Activated CD4-positive, alpha-beta T cell treated with anti-CD3 and anti-CD28 coated beads, Interleukin-2, amount 50 U/mL, for 48 hours (primary cell): ENCODE measurements around the gene NFAM1.

Experiments
- DNase-seq, 2 experiments: peaks; one replicate each; pipeline ENCODE4 v3.0.0-alpha.2; 2020

NFAM1 gene

GRCh38 chr22:42439821-42440674 lies 7.8 kb upstream of the NFAM1 start:
- DNase-seq = peak; percentile 12 to 19

- DNase-seq = peak in 1 of 2 experiments; percentile 12
Observed at GRCh38 chr22:42439021-42439567, 6.9 kb upstream of the NFAM1 start.

DNA sequence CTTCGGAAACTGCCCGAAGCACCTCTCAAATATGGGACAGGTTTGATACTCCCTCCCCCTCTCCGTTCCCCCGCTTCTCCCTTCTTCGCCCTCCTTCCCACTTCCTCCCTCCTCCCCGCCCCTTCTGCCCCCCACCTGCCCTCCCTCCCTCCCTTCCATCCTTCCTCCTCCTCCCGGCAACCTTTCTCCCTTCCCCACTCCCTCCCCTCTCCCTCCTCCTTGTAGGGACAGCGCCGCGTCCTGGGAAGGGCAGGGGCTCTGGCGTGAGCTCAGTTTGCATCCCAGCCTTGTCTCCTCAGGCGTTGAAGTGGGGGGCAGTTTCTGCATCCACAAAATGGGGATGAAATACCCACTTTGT lies 6.1 kb upstream of the NFAM1 start:
- no peak for DNase-seq

GRCh38 chr22:42437488-42438292 lies 5.5 kb upstream of the NFAM1 start:
- peak; percentile 84 to 88 for DNase-seq

- DNase-seq = no peak
Observed at GRCh38 chr22:42436404-42436803, 4.2 kb upstream of the NFAM1 start.

DNA sequence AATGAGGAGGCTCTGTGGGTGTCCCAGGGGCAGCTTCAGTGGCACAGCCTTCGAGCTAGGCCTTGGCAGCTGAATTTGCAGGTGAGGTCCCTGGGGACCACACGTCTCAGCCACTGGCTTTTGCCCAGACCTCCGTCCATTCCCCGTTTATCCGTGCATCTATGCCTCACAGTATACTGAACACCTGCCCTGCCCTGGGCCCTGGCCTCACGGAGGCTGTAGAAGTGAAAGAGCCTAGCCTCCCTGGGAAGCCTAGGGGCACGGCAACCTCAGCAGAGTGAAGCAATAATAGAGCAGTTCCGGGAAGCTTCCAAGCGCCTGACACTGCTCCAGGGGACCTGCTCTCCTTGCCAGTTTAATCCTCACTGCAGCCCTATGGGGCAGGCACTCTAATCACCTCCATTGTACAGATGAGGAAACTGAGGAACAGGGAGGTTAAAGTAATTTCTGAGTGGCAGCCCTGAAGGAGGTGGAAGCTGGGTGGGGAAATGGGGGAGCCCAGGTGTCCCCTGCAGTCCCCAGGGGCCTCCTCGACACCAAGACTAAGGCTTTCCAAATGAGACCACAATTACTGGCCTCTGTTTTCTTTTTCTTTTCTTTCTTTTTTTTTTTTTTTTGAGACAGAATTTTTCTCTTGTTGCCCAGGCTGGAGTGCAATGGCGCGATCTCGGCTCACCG lies 2.7 kb upstream of the NFAM1 start:
- DNase-seq = no peak

DNA sequence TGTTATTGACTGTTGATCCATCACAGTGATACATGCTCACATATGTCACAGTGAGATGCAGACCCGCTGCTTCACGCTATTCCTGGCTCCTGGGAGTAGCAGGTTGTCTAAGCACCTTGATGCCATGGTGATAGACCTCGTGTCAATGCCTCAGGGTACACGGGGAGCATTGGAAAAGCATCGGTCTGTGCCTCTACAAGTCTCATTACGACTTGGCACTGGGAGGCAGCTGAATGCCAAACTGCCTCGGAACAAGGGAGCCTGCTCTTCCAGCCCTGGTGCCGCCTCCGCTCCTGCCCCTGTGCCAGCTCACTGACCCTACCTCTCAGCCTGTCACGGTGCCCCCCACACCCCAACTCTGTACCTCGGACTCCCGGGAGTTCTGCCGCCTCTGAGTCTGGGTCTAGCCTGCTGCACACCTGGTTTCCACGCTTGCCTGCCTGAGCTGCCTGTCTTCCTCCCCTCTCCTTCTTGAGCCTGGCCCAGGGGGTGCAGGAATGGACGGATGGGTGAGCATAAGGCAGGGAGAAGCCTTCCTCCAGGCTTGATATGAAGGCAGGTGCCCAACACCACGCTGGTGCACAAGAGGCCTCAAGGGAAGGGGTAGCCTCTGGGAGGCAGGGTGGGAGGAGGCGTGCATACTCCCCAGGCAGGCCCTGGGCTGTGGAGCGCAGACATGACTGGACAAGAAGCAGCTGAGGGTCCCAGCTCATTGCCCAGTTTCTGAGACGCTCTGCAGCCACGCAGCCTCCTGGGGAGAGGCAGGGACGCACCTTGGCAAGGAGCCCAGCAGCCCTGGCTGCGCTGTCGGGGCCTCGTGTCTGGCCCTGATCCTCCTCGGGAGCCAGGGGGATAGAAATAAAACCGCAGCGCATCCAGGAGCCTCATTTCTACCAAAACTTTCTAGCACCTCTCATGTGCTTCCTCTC lies 1.8 kb upstream of the NFAM1 start:
- no peak for DNase-seq

DNA sequence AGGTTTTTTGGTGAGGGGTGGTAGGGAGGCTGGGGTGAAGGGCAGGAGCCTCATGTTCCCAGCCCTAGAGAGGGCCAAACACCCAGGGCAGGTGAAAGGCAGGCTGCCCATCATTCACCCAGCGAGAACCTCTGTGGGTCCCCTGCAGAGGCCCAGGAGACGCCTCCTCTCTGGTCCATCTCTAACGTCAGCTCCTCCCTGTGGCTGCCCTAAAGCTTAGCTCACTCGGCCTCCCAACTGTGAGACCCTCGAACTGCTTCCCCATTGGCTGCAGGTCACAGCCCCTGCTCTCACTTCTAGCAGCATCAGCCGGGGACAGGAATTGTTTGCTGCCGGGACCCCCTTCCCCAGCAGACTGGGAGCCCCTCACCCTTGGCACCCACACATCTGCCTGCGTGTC lies 615 bp upstream of the NFAM1 start:
- no peak for DNase-seq

DNA sequence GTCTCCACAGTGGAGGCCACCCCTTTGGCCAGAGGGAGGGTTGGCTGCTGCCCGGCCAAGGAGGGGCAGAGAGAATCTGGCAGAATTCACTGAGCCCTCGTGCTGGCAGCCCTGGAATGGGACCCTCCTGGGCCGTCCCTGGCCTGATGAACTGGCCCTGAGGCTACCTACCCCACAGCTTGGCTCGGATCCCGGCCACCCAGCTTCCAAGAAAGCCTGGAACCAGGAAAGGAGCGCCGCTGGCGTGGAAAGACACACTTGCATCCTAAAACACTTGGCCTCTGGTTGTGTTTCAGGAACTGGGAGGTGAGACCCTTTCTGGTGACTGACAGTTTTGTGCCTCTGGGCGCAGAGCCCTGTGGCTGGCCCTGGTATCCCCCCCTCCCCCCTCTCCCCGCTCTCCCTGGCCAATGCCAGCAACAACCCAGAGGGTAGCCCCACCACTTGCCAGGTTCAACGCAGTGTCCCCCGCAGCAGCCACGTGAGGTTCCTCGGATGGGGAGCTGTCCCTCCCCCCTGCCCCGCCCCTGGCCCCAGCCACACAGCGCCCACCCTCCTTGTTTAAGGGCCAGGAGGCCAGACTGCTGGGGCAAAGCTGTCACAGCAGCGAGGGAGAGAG lies 693 bp downstream of the NFAM1 start:
- DNase-seq = no peak

DNA sequence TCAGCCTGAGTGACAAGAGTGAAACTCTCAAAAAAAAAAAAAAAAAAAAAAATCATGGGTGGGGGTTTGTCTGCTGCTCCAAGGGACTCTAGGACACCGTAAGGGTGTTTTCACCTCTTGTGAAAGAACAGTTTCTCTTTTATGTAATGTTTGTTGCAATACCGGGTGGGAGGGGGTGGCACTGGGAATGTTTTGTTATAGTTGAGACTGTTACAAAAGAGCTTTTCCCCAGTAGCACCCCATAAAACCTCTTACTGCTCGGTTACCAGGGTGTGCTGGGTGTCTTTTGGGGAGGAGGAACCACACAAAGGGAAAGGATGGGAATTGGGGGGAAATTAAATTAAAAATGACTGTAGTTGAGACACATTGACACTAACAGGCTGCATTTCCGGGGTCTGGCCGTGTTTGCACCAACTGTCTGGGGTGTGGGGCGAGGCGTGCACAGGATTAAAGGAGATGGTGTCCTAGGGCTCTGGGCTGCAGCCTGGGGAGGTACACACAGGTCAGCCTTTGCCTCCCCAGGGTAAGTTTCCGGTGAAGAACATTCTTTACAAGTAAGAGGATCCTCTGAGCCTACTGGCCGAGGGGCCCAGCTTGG lies 1.6 kb downstream of the NFAM1 start:
- no peak for DNase-seq

DNA sequence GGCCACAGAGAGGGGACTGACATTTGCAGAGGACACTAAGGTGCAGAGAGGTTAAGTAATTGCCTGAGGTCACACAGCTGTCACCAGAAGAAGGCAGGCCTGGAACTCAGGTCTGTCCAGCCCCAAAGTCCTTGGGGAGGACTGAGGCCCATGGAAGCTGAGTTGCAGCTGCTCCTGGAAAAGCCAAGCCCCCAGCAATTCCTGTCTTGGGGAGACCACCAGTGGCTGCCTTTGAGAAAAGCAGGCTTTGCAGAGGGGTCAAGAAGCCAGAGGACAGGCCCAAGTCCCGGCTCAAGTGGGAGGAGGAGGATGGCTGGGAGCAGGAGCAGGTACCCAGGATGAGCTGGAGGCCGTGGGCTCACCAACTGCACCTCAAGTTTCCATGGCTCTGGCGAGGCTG lies 3.4 kb downstream of the NFAM1 start:
- no peak for DNase-seq

DNA sequence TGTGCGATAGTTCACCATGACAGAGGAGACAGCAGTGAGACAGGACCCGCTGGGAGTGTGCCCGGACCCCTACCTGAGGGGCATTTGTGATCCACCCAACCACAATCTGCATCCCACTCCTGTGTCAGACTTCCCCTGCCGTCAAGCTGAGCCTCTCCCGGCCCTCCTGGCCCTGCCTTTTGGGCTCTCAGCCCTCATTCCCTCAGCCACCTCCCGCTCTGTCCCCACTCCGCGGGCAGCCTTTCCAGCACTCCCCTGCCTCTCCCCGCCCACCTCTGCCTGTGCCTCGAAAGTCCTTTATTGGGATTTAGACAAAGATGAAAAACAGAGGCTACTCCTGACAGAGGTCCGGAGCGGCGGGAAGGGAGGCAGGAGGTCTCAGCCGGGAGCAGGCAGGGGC lies 4.2 kb downstream of the NFAM1 start:
- DNase-seq = no peak

- DNase-seq = no peak
Observed at GRCh38 chr22:42427167-42427566, 5.0 kb downstream of the NFAM1 start.

GRCh38 chr22:42425989-42426355 lies 6.2 kb downstream of the NFAM1 start:
- DNase-seq = no peak

DNA sequence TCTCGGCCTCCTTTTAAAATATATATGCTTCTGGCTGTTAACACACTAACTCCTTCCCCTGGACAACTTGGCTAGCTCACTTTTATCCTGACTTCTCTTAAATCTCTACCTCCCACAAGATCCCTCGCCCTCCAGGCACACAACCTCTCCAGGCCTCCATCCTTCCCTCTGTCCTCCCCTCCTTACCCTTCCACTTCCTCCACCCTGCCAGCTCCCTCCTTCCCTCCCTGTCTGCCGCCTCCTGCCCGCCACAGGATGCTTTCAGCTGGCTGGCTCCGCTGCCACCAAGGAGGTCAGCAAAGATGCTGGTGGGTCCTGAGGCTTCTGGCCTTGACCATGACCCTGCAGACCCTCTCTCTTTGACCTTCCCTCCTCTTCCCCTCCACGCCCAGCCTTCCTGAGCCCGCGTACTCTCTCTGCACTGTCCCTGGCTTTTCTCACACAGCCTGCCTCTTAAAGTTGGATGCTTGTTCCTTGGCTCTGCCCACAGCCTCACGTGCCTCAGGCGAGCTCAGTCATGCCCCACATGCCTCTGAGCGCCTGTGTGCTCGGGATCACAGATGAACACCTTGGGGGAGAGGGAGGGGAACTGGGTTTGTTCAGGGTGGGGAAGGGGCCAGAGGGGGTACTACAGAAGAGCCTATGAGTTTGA lies 6.7 kb downstream of the NFAM1 start:
- no peak for DNase-seq

DNA sequence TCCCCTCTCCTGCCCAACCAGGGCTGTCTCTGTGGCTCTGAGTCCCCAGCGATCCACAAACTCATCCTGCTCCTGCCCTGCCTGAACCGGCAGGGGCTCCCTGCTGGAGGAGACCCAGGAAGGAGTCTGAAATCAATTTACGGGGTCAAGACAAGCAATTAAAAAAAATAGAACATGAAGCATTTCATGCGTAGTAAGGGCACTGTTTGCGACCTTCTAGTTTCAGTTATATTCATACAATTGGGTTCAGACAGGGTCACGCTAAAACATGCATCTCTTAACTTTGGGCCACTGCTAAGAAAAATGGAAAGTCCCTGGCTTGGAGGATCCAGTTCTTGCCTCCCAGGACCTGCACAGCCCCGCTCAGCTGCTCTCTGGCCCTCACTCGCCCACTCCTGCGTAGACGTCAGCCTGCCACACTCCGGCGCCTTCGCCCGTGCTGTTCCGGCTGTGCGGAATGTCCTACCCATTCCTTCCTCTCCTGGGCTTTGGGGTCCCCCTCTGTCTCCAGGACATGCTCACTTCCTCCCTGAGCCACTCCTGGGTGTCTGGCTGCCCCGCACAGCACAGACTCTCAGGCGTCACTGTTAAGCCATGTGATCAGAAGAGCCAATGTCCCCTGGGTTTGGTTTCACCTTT lies 12.8 kb downstream of the NFAM1 start:
- no peak for DNase-seq

DNA sequence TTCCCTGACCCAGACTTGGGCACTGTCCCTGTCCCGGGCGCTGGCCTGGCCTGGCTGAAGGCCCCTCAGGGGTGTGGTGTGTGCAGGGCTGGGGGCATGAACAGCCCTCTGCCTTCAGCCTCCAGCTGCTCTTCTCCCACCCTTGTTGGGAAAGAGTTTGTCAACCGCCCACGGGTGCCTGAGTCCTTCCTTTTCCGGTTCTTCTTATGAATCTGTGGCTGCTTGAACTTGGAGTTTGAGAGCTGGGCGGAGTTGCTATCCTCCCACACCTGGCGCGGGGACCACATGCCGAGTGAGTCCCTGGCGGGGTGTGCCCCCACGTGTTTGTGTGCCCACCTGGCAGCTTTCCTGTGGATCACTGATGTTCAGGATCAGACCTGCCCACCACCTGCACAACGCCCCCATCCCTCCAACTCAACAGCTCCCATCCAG lies 13.4 kb downstream of the NFAM1 start:
- no peak for DNase-seq

GRCh38 chr22:42417645-42418305 lies 14.4 kb downstream of the NFAM1 start:
- DNase-seq = no peak

- DNase-seq = no peak
Observed at GRCh38 chr22:42416671-42417230, 15.5 kb downstream of the NFAM1 start.
